Endothelial cell of umbilical vein (primary cell): Measurements from ENCODE around the gene WBP1L. TPM values are rescaled to one million over a fixed set of nuclear protein-coding genes. Genes with fewer than 3 reads are reported as not detected.
"Not testable (repeated sequence)": the region's sequence is repeated elsewhere in the genome, so short reads cannot be mapped to it uniquely, and the experiment has no call there.

Experiments
- BruUV-seq: library from RNA; stranded (reverse); fragments of 400-500 nt; replicated peaks from 2 replicates; lab custom pipeline; 2021; lab: Mats Ljungman, UMichigan
- CTCF ChIA-PET: fragments of 300-600, 350-600 bp; sonication (Branson Sonifier 250); formaldehyde crosslinking; loops from one replicate; lab custom pipeline; 2021; ENCODE audit warnings: antibody characterized with exemption, inconsistent platforms; lab: Charles Lee
- POLR2A ChIA-PET: fragments of 300-600, 350-600 bp; sonication (Branson Sonifier 250); formaldehyde crosslinking; loops from one replicate; lab custom pipeline; 2021; ENCODE audit warnings: antibody characterized with exemption, inconsistent platforms; lab: Charles Lee
- DNase-seq: peaks from one replicate; pipeline ENCODE4 v3.0.0-alpha.2; 2011; ENCODE audit warnings: low read depth, low spot score
- FAIRE-seq: peaks from 2 replicates; lab custom pipeline; 2011; peaks lifted over from hg19 to GRCh38; lab: Jason Lieb, UNC
- H2AFZ ChIP-seq: 2 replicates; pipeline ENCODE4 v1.6.0; 2012; ENCODE audit warnings: low read depth, low read length, control low read depth, inconsistent platforms
- H3K27ac ChIP-seq: 2 replicates; pipeline ENCODE4 v1.5.1; 2011; ENCODE audit warnings: low read depth, mild to moderate bottlenecking, control low read depth, low read length, moderate library complexity; ENCODE audit not compliant: insufficient read depth
- H3K27me3 ChIP-seq, 2 experiments: 2 replicates each; pipeline versions ENCODE4 v1.6.0 to v1.6.1; 2011; ENCODE audit warnings: low read length in 2 of 2, mixed read lengths in 1 of 2; ENCODE audit not compliant: control insufficient read depth in 2 of 2, insufficient read depth in 2 of 2
- H3K36me3 ChIP-seq, 2 experiments: 2 replicates in 1 of 2; 3 replicates in 1 of 2; pipeline ENCODE4 v1.5.1; 2011; ENCODE audit warnings: low read length in 2 of 2, mild to moderate bottlenecking in 1 of 2, moderate library complexity in 1 of 2; ENCODE audit not compliant: control insufficient read depth in 2 of 2, insufficient read depth in 2 of 2; ENCODE audit errors: extremely low read depth in 1 of 2
- H3K4me1 ChIP-seq: 3 replicates; pipeline ENCODE4 v1.5.1; 2011; ENCODE audit warnings: mild to moderate bottlenecking, low read length; ENCODE audit not compliant: control insufficient read depth, insufficient read depth; ENCODE audit errors: extremely low read depth
- H3K4me2 ChIP-seq: 2 replicates; pipeline ENCODE4 v1.6.1; 2011; ENCODE audit warnings: low read length, control low read depth, mixed read lengths; ENCODE audit not compliant: insufficient read depth
- H3K4me3 ChIP-seq, 3 experiments: fragments of 200-600 bp in 1 of 3; sonication (generic), shearing (Covaris generic) in 1 of 3; replicated peaks in 1 of 3; 2 replicates each; pipeline ENCODE4 v1.5.1; 2011 to 2016; ENCODE audit warnings: control low read depth in 3 of 3, low read length in 3 of 3, mild to moderate bottlenecking in 2 of 3, inconsistent platforms in 1 of 3, low read depth in 1 of 3, moderate library complexity in 1 of 3; ENCODE audit not compliant: insufficient read depth in 1 of 3
- H3K79me2 ChIP-seq: 2 replicates; pipeline ENCODE4 v1.6.0; 2012; ENCODE audit warnings: low read length, inconsistent platforms; ENCODE audit not compliant: control insufficient read depth, insufficient read depth
- H3K9ac ChIP-seq: replicated peaks from 2 replicates; pipeline ENCODE3; 2011; ENCODE audit warnings: low read length, control low read depth; ENCODE audit not compliant: insufficient read depth; ENCODE audit errors: extremely low read depth
- H3K9me1 ChIP-seq: replicated peaks from 3 replicates; pipeline ENCODE4 v1.6.0; 2011; ENCODE audit warnings: mild to moderate bottlenecking, low read length; ENCODE audit not compliant: control insufficient read depth, insufficient read depth; ENCODE audit errors: extremely low read depth
- H3K9me3 ChIP-seq: replicated peaks from 2 replicates; pipeline ENCODE4 v1.5.1; 2012; ENCODE audit warnings: low read length, inconsistent platforms; ENCODE audit not compliant: control insufficient read depth, insufficient read depth
- H4K20me1 ChIP-seq: replicated peaks from 2 replicates; pipeline ENCODE3; 2011; ENCODE audit warnings: mild to moderate bottlenecking, low read length; ENCODE audit not compliant: control insufficient read depth, insufficient read depth; ENCODE audit errors: extremely low read depth
- EZH2 ChIP-seq: IDR thresholded peaks from 2 replicates; pipeline ENCODE4 v1.6.1; 2012; ENCODE audit warnings: borderline replicate concordance, low read depth, mild to moderate bottlenecking, moderate library complexity, low read length, inconsistent platforms; ENCODE audit not compliant: severe bottlenecking
- JUN ChIP-seq: IDR thresholded peaks from 2 replicates; pipeline ENCODE4 v1.6.1; 2011; ENCODE audit warnings: borderline replicate concordance, low read depth; ENCODE audit not compliant: insufficient read length, insufficient read depth
- MAX ChIP-seq: IDR thresholded peaks from 2 replicates; pipeline ENCODE4 v1.6.1; 2011; ENCODE audit not compliant: insufficient read depth, insufficient read length
- MYC ChIP-seq: IDR thresholded peaks from one replicate; pipeline ENCODE4 v1.6.1; 2011; ENCODE audit warnings: mild to moderate bottlenecking, low read depth, low read length
- POLR2A ChIP-seq: IDR thresholded peaks from 2 replicates; pipeline ENCODE4 v1.6.1; 2012; ENCODE audit warnings: low read depth, mild to moderate bottlenecking, control low read depth, low read length
- dilution Hi-C: fragments of 300-500 bp; cut with MboI; formaldehyde crosslinking; loops from one replicate; pipeline ENCODE4 v1.15.0; 2019; ENCODE audit warnings: low sequenced_read_pairs; ENCODE audit not compliant: extremely low pct_ligation_motif_present
- intact Hi-C: fragments of 100-400 bp; cut with micrococcal nuclease; formaldehyde crosslinking; loops from one replicate; pipeline ENCODE4 v1.10.0; 2022
- polyA plus RNA-seq, 4 experiments: library from polyadenylated mRNA; depleted of rRNA in 3 of 4; stranded (reverse) in 3 of 4; unstranded in 1 of 4; fragments of >200 nt; gene quantifications; 2 replicates each; pipeline versions ENCODE4 v1.2.1 to v1.2.3, GENCODE V29; 2011 to 2012; ENCODE audit warnings: missing spikeins in 1 of 4
- total RNA-seq: library from RNA; stranded (reverse); gene quantifications from 2 replicates; pipeline ENCODE4 v1.2.3, GENCODE V29; 2021
- TF ChIP-seq, protein P1 (sequence below), 2 donors: IDR thresholded peaks; 1 replicate in 1 of 2; 2 replicates in 1 of 2; pipeline ENCODE4 v1.5.1; 2011; ENCODE audit warnings: low read length in 2 of 2, mild to moderate bottlenecking in 2 of 2, moderate library complexity in 2 of 2, control low read depth in 1 of 2, inconsistent platforms in 1 of 2, low read depth in 1 of 2; ENCODE audit not compliant: insufficient read depth in 1 of 2; ENCODE audit errors: extremely low read depth in 1 of 2

Gene WBP1L
- total and polyA plus RNA-seq, 2 donors (not counting 3 experiments of a cell fraction or from before 2014, with no cell fraction given) = 46.0 to 70.3 TPM

DNA sequence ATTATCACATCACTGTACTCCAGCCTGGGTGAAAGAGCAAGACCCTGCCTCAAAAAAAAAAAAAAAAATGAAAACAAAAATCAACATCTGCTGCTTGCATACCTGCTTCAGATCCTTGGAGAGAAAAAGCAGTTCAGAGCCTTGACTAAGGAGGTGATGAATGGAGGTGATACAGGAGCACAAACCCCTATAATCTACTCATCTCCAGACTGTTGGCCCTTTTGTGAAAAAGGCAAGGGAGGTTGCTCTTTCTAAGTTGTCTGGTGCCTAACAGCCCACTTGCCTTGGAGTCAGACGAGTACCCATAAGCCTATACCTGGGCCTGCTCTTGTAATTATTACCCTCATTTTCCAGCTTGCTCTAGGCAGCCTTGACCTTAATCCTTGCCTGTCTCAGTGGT, 27.9 kb upstream of the WBP1L start:
- POLR2A ChIA-PET = no interaction called here
- H3K4me3 ChIP-seq = no peak overlapping the region
- H3K27me3 ChIP-seq = no peaks in the 10 kb centered on the region
- no peaks in the 10 kb centered on the region for H3K36me3 ChIP-seq
- no peaks in the 10 kb centered on the region for H3K9me1 ChIP-seq
- CTCF ChIA-PET = interaction anchor here (1.5 to 4.1 kb wide), 3 partner anchors 37 to 46 kb away, joined by 7 to 12 read pairs (median 7); no protein-coding TSS in a partner anchor
- H4K20me1 ChIP-seq = no peaks in the 10 kb centered on the region
- no peaks in the 10 kb centered on the region for H3K9me3 ChIP-seq
- peaks cover 16% of the 10 kb centered on the region for H3K79me2 ChIP-seq
- BruUV-seq = no TSS peak
- DNase-seq (no peak), FAIRE-seq (no peak)
- intact Hi-C loops (no loop called here), dilution Hi-C loops (no loop called here)
- no peak overlapping the region for H3K9ac ChIP-seq
- no peak overlapping the region for H3K4me2 ChIP-seq
- H2AFZ ChIP-seq = no peak overlapping the region
- H3K4me1 ChIP-seq = peaks cover 22% of the 10 kb centered on the region
- no peak for TF ChIP-seq JUN
- no peak for TF ChIP-seq EZH2
- no peak for TF ChIP-seq MAX
- TF ChIP-seq, protein P1, sequence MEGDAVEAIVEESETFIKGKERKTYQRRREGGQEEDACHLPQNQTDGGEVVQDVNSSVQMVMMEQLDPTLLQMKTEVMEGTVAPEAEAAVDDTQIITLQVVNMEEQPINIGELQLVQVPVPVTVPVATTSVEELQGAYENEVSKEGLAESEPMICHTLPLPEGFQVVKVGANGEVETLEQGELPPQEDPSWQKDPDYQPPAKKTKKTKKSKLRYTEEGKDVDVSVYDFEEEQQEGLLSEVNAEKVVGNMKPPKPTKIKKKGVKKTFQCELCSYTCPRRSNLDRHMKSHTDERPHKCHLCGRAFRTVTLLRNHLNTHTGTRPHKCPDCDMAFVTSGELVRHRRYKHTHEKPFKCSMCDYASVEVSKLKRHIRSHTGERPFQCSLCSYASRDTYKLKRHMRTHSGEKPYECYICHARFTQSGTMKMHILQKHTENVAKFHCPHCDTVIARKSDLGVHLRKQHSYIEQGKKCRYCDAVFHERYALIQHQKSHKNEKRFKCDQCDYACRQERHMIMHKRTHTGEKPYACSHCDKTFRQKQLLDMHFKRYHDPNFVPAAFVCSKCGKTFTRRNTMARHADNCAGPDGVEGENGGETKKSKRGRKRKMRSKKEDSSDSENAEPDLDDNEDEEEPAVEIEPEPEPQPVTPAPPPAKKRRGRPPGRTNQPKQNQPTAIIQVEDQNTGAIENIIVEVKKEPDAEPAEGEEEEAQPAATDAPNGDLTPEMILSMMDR (IDR thresholded peaks at IDR 0.05; ENCODE audit: extremely low read depth in 1 of 2, insufficient read depth in 1 of 2, low read depth in 1 of 2, low read length in 2 of 2) = no peak
- TF ChIP-seq POLR2A = no peak
- TF ChIP-seq MYC = no peak
- no peak overlapping the region for H3K27ac ChIP-seq

- H3K4me3 ChIP-seq, H3K4me2 ChIP-seq, intact Hi-C loops, H3K27me3 ChIP-seq, H3K9me1 ChIP-seq, POLR2A ChIA-PET, H4K20me1 ChIP-seq, H3K9me3 ChIP-seq, DNase-seq, dilution Hi-C loops, H3K27ac ChIP-seq, H3K9ac ChIP-seq, H3K36me3 ChIP-seq, H2AFZ ChIP-seq, FAIRE-seq, BruUV-seq: not testable (repeated sequence)
- peaks cover 13% of the 10 kb centered on the region for H3K79me2 ChIP-seq
- peaks cover 20% of the 10 kb centered on the region for H3K4me1 ChIP-seq
- CTCF ChIA-PET = interaction anchor here (1.8 kb wide), 1 partner anchor 39 kb away, joined by 7 read pairs; no protein-coding TSS in a partner anchor
Measured at GRCh38 chr10:102716900-102717565, 26.7 kb upstream of the WBP1L start.
